NT2/D1 (cell line): ENCODE measurements around the gene RERE.

Experiments
- SUZ12 ChIP-seq: IDR thresholded peaks from 2 replicates; pipeline ENCODE4 v1.6.1; 2011; ENCODE audit not compliant: insufficient read length, insufficient read depth; ENCODE audit errors: extremely low read depth
- YY1 ChIP-seq: IDR thresholded peaks from 2 replicates; pipeline ENCODE4 v1.6.1; 2011; ENCODE audit not compliant: insufficient read length, insufficient read depth
- ZNF274 ChIP-seq: IDR thresholded peaks from 2 replicates; pipeline ENCODE4 v1.6.1; 2011; ENCODE audit warnings: mild to moderate bottlenecking, low read depth, low read length

DNA sequence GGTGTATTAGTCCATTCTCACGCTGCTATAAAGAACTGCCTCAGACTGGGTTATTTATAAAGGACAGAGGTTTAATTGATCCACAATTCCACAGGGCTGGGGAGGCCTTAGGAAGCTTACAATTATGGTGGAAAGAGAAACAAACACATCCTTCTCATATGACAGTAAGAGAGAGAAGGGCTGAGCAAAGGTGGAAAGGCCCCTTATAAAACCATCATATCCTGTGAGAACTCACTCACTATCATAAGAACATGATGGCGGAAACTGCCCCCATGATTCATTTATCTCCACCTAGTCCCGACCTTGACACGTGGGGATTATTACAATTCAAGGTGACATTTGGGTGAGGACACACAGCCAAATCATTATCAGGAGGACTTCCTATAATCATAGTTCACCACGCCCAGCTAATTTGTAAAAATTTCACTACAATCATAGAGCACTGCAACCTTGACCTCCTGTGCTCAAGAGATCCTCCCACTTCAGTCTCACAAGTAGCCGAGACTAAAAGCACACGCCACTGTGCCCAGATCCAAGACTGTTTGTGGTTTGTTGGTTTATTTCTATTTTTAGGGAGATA, 164.9 kb downstream of the RERE start:
- TF ChIP-seq YY1 = no peak
- no peak for TF ChIP-seq SUZ12
- TF ChIP-seq ZNF274 = no peak
